ENCODE results near the gene REEP1.
A peak's percentile ranks its signal among the peaks of the same experiment; 100 is the strongest.
"Not testable (repeated sequence)": the region's sequence is repeated elsewhere in the genome, so short reads cannot be mapped to it uniquely, and the experiment has no call there.

Gene REEP1

DNA sequence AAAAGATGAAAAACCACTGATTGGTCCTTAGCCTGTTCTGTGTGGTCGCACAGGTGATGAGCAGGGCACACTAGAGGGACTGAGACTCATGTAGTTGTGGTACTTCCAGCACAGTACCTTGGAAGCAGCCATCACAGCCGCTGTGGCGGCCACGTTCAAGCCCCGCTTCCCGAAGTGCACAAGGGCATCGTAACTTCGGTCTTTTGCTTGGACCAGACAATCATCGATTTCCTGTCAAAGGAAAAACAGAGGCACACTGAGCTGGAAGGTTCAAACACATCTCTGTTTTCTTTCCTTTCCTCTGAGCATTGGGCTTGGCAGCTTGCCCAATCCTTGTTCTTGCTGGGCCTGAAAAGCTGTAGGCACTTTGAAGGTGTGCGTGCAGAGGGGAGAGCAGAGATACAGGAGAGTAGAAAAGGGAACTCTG is 85.6 kb downstream of the REEP1 start:
- DNase-seq = peak in 2 of 10 donors; percentile 19 to 20
- intact Hi-C loops (cut with DNase I) = no loop called here

DNA sequence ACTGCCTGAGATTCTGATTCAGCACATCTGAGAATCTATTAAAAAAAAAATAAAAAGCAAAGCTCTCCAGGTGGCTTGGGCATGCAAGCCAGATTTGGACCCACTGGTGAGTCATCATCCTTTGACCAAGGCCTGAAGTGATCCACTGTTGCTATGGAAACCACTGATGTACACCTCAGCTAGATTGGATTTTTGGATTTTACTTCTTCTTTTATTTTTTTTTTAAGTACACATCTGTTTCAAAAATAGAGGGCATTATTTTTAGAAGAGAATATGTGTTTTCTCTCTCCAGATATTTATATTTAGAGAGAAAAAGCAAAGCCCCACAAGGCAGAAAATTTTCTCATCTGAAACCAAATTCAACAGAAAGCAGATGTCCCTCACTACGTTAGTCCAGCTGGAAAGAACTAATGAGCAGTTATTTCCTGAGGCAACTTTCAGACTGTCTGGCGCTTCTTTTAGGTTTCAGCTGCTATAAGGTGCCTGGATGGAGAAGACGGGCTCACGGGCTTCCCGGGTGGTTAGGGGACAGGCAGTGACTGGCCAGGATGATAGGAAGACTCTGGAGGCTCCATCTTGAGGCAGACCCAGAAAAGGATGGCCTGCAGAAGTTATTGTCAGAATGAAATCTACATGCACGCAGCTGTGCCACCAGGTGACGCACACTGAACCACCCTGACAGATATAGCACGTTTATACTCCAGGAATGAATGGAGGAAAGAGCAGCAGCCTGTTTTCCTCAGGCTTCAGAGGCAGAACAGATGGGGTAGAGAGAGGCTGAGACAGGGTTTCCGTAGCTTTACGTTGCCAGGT is 87.6 kb downstream of the REEP1 start:
- intact Hi-C loops (cut with DNase I) = no loop called here
- DNase-seq = peak in 6 of 10 donors; percentile 19 to 89 (median 47)

DNA sequence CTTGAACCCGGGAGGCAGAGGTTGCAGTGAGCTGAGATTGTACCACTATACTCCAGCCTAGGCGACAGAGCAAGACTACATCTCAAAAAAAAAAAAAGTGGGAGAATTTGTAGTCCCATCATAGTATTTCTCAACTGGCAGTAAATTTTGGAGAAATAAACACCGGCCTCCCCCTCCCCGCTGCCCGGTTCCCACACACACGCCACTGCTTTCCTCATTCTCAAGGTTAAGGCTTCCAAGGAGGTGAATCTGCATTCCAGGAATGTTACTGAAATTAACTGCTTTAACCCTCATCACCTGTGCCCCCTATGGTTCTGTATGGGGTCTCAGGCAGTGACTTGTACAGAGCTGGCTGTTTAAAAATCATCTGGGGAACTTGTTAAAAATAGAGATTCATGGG is 88.2 kb downstream of the REEP1 start:
- intact Hi-C loops (cut with DNase I) = no loop called here
- peak in 1 of 10 donors; percentile 58 for DNase-seq

DNA sequence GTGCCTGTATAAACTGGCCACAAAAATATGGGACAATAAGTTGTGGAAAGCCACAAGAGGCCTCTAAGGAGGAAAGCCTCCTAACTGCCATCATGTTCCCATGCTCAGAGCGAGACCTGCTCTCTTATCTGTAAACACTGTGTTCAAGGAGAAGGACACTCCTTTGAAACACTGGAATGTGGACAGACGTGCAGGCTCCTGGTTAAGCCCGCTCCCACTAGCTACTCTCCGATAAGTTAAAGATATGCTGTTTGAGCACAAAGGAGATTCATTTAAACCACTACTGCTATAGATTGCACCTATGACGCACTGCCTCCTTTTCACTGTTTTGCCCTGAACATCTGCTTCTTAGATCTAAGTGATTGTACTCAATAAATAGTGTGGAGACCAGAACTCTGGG is 92.2 kb downstream of the REEP1 start:
- DNase-seq; intact Hi-C loops (cut with DNase I): not testable (repeated sequence)

DNA sequence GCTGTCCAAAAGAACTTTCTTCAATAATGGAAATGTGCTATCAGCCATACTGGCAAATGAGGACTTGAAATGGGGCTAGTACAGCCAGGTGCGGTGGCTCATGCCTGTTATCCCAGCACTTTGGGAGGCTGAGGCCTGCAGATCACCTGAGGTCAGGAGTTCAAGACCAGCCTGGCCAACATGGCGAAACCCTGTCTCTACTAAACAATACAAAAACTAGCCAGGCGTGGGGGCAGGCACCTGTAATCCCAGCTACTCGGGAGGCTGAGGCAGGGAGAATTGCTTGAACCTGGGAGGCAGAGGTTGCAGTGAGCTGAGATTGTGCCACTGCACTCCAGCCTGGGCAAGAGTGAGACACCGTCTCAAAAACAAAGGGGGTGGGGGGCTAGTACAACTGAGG is 92.6 kb downstream of the REEP1 start:
- intact Hi-C loops (cut with DNase I) = not testable (repeated sequence)

DNA sequence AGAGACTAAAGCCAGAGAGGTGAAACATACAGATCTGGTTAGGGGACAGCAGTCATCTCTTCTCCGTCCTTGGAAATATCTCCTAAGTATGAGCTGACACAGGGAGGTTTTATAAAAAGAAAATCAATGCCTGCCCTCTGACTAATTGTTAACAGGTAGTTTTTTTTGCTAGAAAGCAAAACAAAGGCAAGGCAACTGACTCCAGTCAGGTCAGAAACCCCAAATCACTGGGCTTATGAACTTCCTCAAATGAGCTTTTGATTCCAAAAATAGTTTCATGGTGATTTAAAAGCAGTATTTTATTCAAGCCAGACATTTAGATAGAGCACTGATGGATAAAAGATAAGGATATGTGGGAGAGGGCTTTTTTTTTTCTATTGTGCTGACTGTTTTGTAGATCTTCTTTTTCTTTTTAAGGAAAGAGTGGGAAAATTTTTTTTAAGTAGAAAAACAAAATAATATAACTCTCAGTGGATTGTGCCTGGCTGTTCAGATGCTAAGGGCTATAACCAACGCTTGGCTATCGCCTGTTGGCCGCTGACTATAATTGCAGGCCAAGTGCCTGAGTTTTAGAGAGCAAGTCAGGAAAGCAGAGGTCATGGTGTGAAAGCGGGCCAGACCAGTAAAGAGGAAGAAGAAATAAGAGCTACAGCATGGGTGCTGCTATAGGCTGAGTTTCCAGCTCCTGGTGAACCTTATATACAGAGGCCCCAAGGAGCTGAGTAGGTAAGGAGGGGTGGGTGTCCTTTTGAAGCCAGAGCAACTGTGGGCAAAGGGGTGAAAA is 93.3 kb downstream of the REEP1 start:
- DNase-seq = peak in 1 of 10 donors; percentile 2
- intact Hi-C loops (cut with DNase I) = no loop called here

More for the DNA sequence above, 92.6 kb downstream of the REEP1 start:
- peak in 1 of 10 donors; percentile 24 for DNase-seq

DNA sequence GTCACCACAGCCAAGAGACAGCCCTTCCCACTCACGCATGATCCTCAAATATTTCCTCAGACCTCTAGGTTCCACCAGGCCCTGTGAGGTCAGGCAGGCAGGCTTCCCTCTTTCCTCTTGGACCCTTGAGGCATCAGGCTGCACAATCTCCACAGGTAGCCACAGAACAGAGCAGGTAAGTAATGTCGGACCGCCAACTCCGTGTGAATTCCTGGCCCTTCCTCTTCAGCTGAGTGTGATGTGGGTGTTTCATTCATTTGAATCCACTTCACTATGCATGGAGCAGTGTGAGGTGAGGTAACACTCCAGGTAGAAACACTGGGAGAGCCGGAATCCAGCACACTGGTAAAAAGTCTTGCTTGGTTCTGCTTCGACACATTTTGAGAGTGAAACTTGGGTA is 94.2 kb downstream of the REEP1 start:
- intact Hi-C loops (cut with DNase I) = no loop called here
- DNase-seq = peak in 1 of 10 donors; percentile 43

DNA sequence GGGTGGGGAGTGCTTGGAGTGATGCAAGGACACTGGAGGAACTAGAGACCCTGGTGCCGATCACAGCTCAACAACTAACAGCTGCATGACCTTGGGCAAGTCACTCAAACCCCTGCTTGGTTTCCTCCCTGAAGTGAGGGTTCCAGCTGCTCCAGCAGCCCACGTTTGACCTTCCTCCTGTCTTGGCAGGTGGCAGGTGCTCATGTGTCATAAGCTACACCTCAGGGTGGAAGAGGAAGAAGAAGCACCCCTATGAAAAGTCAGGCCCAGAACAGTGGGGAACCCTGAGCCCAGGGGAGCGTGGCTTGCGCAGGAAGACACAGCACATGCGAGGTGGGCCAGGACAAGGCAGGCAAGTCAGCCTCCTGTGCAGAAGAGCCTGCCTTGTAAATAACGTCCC is 95.8 kb downstream of the REEP1 start:
- intact Hi-C loops (cut with DNase I) = no loop called here
- peak in 1 of 10 donors; percentile 50 for DNase-seq

DNA sequence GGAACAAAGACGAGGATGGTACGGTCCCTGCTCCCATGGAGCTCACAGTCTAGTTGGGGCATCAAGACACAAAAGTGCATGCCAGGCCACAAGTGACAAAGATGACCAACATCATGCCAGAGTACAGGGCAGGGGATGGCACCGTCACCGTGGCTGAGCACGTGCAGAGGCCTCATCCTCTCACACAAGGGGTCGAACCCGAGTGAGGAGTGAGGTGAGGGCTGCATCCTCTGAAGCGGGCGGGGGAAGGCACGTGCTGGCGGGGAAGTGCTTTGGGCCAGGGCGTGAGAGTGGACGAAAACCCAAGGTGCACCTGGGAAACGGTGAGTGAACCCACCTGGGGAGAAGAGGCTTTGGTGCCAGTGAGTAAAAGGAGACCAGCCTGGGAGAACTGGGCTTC is 97.2 kb downstream of the REEP1 start:
- peak in 1 of 10 donors; percentile 44 for DNase-seq
- intact Hi-C loops (cut with DNase I) = no loop called here

DNA sequence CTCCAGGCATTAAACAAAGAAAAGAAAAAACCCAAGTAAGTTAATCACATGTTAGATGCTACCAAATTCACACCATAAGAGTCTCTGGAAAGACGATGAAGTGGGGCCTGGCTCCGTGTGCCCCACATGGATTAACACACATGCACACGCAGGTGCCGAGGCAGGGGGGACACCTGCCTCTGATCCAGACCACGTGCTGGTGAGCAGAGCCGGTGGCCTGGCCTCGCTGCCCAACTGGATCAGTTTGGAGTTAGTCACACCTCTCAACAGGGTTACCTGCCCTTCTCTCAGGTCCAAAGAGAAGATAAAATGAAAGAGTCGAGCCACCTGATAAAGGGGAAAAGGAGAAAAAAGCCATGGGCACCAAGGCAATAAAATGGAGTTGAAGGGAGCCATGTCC is 97.7 kb downstream of the REEP1 start:
- intact Hi-C loops (cut with DNase I) = no loop called here
- peak in 1 of 10 donors; percentile 30 for DNase-seq

DNA sequence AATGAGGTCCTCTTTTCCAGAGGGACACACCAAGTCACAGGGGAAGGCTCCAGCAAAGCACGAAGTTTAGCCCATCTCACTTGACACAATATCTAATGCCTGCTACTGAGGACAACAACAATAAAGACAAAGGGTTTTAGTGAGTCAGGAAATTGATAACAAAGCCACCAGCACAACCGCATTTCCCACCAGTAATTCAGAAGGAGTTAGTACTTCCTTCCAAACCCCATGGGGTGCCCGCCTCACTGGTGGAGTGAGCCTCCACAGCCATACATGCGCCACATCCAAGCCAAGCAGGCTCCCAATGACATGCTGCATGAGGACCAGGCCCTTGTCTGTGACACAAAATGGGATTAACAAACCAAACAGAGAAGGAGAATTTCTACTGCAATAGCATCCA is 98.1 kb downstream of the REEP1 start:
- intact Hi-C loops (cut with DNase I) = no loop called here
- DNase-seq = peak in 1 of 10 donors; percentile 25

DNA sequence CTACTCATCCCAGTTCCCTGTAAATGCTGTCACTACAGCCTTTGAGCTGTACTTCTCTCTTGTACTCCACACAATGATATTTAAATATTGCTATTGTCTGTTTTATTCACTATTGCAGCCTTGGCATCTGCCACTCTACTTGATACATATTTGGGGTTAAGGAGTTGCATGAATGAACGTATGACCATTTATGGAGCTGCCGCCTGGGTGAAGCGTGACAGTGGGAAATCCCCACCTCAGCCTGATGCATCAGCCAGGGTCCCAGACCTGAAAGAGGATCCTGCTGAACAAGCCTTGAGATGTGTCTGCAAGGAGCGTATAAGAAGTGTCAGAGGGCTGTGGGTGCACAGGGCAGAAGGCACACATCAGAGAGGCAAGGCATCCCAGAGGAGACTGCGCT is 99.1 kb downstream of the REEP1 start:
- intact Hi-C loops (cut with DNase I) = no loop called here
- DNase-seq = peak in 1 of 10 donors; percentile 63

DNA sequence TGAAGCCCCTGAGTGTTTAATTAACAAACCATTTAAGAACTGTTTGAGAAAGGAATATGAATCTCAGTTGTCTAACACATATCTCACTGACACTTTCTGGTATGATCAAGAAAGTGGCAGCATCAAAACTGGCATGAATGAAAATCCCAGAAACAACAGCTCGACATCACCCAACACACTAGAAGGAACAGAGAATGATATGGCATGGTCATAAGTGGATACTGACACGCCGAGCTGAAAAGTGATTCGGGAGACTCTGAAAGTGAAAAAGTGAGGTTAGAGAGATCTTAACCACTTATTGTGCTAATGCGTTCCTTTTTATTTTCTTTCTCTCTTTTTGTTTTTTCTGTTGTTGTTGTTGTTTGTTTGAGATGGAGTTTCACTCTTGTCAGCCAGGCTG is 100.3 kb downstream of the REEP1 start:
- no peak for DNase-seq
- intact Hi-C loops (cut with DNase I) = no loop called here

DNA sequence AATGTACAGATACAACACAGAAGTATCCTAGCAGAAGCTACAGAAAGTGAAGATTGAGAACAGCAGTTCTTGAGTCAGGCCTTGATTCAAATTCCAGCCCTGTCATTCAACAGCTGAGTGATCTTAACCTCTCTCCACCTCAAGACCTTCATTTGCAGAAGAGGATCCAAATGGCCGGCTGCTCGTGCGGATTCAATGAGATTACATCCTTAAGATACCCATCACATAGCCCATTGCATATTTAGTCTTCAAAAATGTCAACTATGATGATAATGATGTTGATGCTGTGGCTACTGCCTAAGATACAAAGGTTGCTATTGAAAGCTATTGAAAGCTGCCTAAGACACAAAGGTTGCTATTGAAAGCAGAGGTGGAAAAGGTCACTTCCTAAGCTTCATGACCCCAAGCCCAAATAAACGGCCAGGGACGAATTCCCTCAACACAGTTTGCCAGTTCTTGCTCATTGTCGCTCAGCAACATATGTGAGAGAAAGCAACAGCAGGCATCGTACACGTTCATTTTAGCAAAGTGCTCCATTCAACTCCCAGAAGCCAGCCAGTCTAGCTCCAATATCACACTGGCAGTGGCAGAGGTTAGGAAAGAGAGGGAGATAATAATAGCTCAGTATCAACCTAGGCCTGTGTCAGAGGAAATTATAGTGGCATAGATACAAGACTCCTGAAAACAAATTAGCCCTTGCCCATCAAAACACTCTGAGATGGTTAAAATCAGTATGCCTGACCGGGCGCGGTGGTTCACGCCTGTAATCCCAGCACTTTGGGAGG is 102.0 kb downstream of the REEP1 start:
- intact Hi-C loops (cut with DNase I) = no loop called here
- no peak for DNase-seq

DNA sequence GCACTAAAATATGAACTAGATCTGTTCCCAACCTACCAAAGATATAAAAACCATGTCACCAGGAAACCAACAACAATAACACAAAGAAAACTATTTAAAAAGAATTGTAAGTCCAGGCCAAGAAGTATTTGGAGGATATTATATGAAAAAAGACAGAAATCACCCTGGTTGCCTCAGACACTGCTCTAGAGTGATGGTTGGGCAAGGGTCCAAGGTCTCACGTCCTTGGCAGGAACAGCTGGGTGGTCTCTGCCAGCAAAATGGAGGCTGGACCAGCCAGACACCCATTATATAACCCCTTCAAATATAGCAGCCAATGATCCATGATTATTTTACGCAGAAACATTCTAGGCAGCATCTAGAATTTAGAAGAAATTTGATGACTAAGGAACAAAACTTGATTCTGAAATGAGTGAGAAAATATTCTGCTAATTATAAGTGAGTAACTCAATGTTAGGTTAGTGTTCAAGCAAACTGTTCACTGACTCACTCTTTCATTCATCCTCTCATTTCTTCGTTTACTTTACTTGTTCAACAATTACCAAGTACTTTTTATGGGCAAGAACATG is 102.8 kb downstream of the REEP1 start:
- intact Hi-C loops (cut with DNase I) = no loop called here
- DNase-seq = peak in 1 of 10 donors; percentile 55

DNA sequence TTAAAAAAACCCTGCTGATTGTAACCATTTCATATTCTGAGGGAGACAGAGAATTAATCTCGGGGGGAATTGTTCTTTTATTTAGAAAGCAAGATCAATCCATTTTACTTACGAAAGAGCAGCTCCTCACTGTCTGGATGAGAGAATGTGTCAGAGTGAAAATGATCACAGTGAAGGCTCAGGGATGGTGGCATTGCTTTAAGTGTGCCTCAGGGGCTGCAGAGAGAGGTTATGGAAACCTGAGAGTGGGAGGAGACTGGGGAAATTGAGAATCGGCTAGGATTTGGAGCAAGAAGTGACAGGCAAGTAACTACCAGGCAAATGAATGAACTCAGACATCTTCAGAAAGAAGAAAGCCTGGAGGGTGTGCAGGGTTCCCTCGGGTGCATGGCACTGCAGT is 104.0 kb downstream of the REEP1 start:
- DNase-seq = no peak
- intact Hi-C loops (cut with DNase I) = no loop called here

DNA sequence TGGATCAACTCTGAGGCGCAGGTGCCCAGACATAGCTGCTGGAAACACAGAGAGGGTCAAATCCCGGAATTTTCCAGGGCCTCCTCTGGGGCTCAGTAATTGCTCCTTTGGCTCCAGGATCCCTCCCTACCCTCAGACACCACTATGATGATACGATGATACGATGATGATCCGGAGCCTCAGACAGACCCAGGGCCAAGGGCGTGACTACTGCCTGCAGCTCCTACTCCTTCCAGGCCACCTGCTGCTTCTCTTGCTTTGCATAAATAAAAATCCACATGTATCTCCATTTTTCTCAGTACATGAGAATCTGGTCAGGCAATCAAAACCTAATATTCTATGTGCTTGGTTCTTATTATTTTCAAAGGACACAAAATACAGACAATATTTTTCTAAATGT is 104.5 kb downstream of the REEP1 start:
- DNase-seq = no peak
- intact Hi-C loops (cut with DNase I) = no loop called here

DNA sequence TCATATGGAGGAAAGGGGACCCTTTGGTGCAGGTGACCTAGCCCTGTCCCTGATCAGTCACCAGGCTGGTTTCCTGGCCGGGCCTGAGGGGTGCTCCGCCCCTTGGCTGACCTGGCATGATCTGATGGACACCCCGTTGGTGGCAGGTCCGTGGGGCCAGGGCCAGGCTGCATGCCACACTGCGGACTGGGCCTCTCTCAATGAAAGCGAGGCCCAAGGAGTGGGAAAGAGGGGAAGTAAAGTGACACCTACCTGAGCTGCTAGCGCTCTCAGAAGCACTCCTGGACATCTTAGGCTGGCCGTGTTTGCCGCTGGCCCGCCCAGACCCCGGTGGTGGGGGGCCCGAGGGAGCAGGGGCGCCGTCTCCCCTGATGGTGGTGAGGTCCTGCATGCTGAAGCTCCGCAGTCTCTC is 105.0 kb downstream of the REEP1 start:
- no peak for DNase-seq
- intact Hi-C loops (cut with DNase I) = no loop called here

DNA sequence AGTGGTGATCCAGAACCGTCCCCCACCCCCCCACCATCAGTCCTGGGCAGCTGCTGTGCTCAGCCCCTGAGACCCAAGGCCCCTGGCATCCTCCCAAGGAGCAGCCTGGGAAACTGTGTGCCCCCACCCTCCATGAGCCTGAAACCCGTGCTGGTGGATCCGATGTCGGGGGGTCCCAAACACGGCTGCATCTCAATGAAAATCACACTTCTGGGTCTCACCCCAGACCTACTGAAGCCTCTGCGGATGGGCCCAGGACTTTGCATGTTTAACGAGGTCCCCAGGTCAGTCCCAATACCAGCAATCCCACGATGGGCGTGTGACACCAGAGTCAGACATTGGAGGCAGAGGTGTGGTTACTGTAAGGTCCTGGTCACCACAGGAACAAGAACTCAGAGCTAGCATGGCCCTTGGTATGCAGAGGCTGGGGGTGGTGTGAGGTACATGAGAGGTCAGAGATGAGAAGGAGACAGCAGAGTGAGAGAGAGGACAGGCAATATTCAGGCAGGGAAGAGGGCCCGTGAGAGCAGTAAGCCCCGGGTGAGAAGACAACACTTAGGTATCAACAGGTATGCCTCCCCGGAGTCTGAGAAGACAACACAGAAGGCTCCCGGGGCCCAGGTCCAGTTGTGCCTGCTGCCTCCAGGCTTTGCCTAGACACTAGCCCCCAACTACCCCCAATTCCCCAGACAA is 105.6 kb downstream of the REEP1 start:
- intact Hi-C loops (cut with DNase I) = no loop called here
- DNase-seq = peak in 1 of 10 donors; percentile 76

DNA sequence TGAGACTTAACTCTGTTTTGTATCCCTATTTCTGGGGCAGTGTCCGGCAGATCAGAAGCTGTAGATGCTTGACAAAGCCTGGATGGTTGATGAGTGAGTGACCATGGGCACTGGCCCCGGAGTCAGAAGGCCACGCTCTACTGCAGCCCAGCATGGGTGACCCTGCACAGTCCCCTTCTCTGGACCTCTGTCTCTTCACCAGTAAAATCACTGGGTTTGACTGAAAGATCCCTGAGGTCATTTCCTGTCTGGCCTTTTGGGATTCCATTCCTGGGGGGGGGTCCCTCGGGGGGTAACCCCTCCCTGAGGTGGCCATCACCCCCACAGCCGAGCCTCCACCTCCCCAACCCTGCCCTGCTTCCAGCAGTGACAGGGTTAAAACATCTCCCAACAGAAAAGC is 106.5 kb downstream of the REEP1 start:
- intact Hi-C loops (cut with DNase I) = no loop called here
- peak in 1 of 10 donors; percentile 28 for DNase-seq
